IMR-90 (cell line): Measurements from ENCODE around the gene PPP3CA. TPM values are rescaled to one million over a fixed set of nuclear protein-coding genes. Genes with fewer than 3 reads are reported as not detected.

Experiments
- ATAC-seq: fragments of 200-7000 bp; cut with Tn5 transposase; 2 replicates; pipeline ENCODE4 v1.9.1; 2020; ENCODE audit warnings: low read depth, mild to moderate bottlenecking, moderate library complexity
- BruUV-seq: library from RNA; stranded (reverse); fragments of 400-500 nt; replicated peaks from 2 replicates; lab custom pipeline; 2021; lab: Mats Ljungman, UMichigan
- CTCF ChIA-PET: fragments of 300-600 bp; formaldehyde crosslinking; extraction: SDS; loops from one replicate; lab custom pipeline; 2021; ENCODE audit warnings: antibody characterized with exemption; lab: Yijun Ruan, JAX
- POLR2A ChIA-PET: fragments of 300-600 bp; sonication (Branson Sonifier 250); formaldehyde crosslinking; loops from one replicate; lab custom pipeline; 2022; ENCODE audit warnings: antibody characterized with exemption; ENCODE audit not compliant: unreplicated experiment; lab: Charles Lee
- DNase-seq: peaks from one replicate; pipeline ENCODE4 v3.0.0; 2013
- H2AFZ ChIP-seq: replicated peaks from 2 replicates; pipeline ENCODE3; 2013; ENCODE audit warnings: low read length, mild to moderate bottlenecking; ENCODE audit not compliant: poor library complexity
- H2AK5ac ChIP-seq: 2 replicates; pipeline ENCODE4 v1.6.1; 2013; ENCODE audit warnings: low read depth, low read length, inconsistent platforms
- H2AK9ac ChIP-seq: replicated peaks from 2 replicates; pipeline ENCODE3; 2013; ENCODE audit warnings: mild to moderate bottlenecking, low read depth, low read length, moderate library complexity; ENCODE audit not compliant: poor library complexity
- H2BK120ac ChIP-seq: 2 replicates; pipeline ENCODE4 v1.6.1; 2013; ENCODE audit warnings: low read depth, low read length, inconsistent platforms
- H2BK15ac ChIP-seq: 3 replicates; pipeline ENCODE4 v1.6.1; 2013; ENCODE audit warnings: low read depth, low read length, inconsistent platforms
- H2BK20ac ChIP-seq: 2 replicates; pipeline ENCODE4 v1.6.1; 2013; ENCODE audit warnings: low read depth, mild to moderate bottlenecking, inconsistent platforms, low read length, moderate library complexity
- H2BK5ac ChIP-seq: 2 replicates; pipeline ENCODE4 v1.6.1; 2013; ENCODE audit warnings: mild to moderate bottlenecking, low read depth, low read length, inconsistent platforms; ENCODE audit not compliant: poor library complexity, severe bottlenecking
- H3K14ac ChIP-seq: replicated peaks from 2 replicates; pipeline ENCODE4 v1.6.1; 2013; ENCODE audit warnings: low read depth, low read length, inconsistent platforms
- H3K18ac ChIP-seq: 2 replicates; pipeline ENCODE4 v1.6.1; 2013; ENCODE audit warnings: low read depth, low read length, control low read depth
- H3K23ac ChIP-seq: 2 replicates; pipeline ENCODE4 v1.6.1; 2013; ENCODE audit warnings: low read depth, low read length, inconsistent platforms
- H3K27ac ChIP-seq: 2 replicates; pipeline ENCODE4 v1.5.1; 2013; ENCODE audit warnings: mild to moderate bottlenecking, control low read depth, low read length; ENCODE audit not compliant: insufficient read depth
- H3K27me3 ChIP-seq: 2 replicates; pipeline ENCODE4 v1.6.1; 2013; ENCODE audit warnings: low read length; ENCODE audit not compliant: control insufficient read depth, insufficient read depth
- H3K36me3 ChIP-seq: 2 replicates; pipeline ENCODE4 v1.6.1; 2013; ENCODE audit warnings: low read length, mixed read lengths; ENCODE audit not compliant: control insufficient read depth, insufficient read depth
- H3K4ac ChIP-seq: 2 replicates; pipeline ENCODE4 v1.6.1; 2013; ENCODE audit warnings: low read depth, low read length, inconsistent platforms
- H3K4me1 ChIP-seq: 2 replicates; pipeline ENCODE4 v1.6.1; 2013; ENCODE audit warnings: low read length, mixed read lengths; ENCODE audit not compliant: control insufficient read depth, insufficient read depth
- H3K4me2 ChIP-seq: 2 replicates; pipeline ENCODE4 v1.6.1; 2013; ENCODE audit warnings: low read depth, mild to moderate bottlenecking, control low read depth, low read length, moderate library complexity
- H3K4me3 ChIP-seq: 2 replicates; pipeline ENCODE4 v1.5.1; 2013; ENCODE audit warnings: low read depth, mild to moderate bottlenecking, control low read depth, low read length, moderate library complexity; ENCODE audit not compliant: insufficient read depth
- H3K56ac ChIP-seq: 2 replicates; pipeline ENCODE4 v1.6.1; 2013; ENCODE audit warnings: low read length, inconsistent platforms; ENCODE audit not compliant: insufficient read depth; ENCODE audit errors: extremely low read depth
- H3K79me1 ChIP-seq, 2 experiments: 2 replicates each; pipeline ENCODE4 v1.6.1; 2013; ENCODE audit warnings: low read length in 2 of 2, inconsistent platforms in 1 of 2, low read depth in 1 of 2
- H3K9ac ChIP-seq: 2 replicates; pipeline ENCODE4 v1.6.1; 2013; ENCODE audit warnings: low read depth, low read length, control low read depth
- H3K9me1 ChIP-seq: 2 replicates; pipeline ENCODE4 v1.6.1; 2013; ENCODE audit warnings: low read length, inconsistent platforms; ENCODE audit not compliant: insufficient read depth
- H3K9me3 ChIP-seq: 2 replicates; pipeline ENCODE4 v1.6.1; 2013; ENCODE audit warnings: low read length; ENCODE audit not compliant: control insufficient read depth, insufficient read depth
- H4K20me1 ChIP-seq: 2 replicates; pipeline ENCODE4 v1.6.1; 2013; ENCODE audit warnings: low read length, inconsistent platforms; ENCODE audit not compliant: insufficient read depth
- H4K5ac ChIP-seq: 2 replicates; pipeline ENCODE4 v1.6.1; 2013; ENCODE audit warnings: mild to moderate bottlenecking, low read depth, low read length, control low read depth
- H4K8ac ChIP-seq, 2 experiments: 2 replicates each; pipeline ENCODE4 v1.6.1; 2013; ENCODE audit warnings: low read depth in 2 of 2, low read length in 2 of 2, control low read depth in 1 of 2, inconsistent platforms in 1 of 2
- H4K91ac ChIP-seq: 2 replicates; pipeline ENCODE4 v1.6.1; 2013; ENCODE audit warnings: low read depth, low read length, inconsistent platforms; ENCODE audit not compliant: insufficient read depth
- CHD1 ChIP-seq: IDR thresholded peaks from 2 replicates; pipeline ENCODE4 v1.6.1; 2012; ENCODE audit warnings: low read depth, low read length, improper control_type of control experiment
- RCOR1 ChIP-seq: IDR thresholded peaks from 2 replicates; pipeline ENCODE4 v1.6.1; 2012; ENCODE audit warnings: mild to moderate bottlenecking, low read length, improper control_type of control experiment; ENCODE audit not compliant: insufficient replicate concordance
- RFX5 ChIP-seq: IDR thresholded peaks from 2 replicates; pipeline ENCODE4 v1.8.0; 2012; ENCODE audit warnings: low read depth, mild to moderate bottlenecking, low read length, moderate library complexity
- dilution Hi-C: fragments of 300-500 bp; cut with HindIII; formaldehyde crosslinking; loops from one replicate; pipeline ENCODE4 v1.14.3; 2018; ENCODE audit warnings: low sequenced_read_pairs; ENCODE audit not compliant: unreplicated experiment
- in situ Hi-C: fragments of 300-500 bp; cut with MboI; formaldehyde crosslinking; loops from 3 replicates; pipeline ENCODE4 v1.14.3; 2019; ENCODE audit warnings: low sequenced_read_pairs, inconsistent platforms, mixed read lengths
- intact Hi-C: fragments of 100-400 bp; cut with micrococcal nuclease; formaldehyde crosslinking; loops from 2 replicates; pipeline ENCODE4 v1.10.0; 2022
- polyA plus RNA-seq, 3 experiments: library from polyadenylated mRNA; depleted of rRNA; stranded (reverse); fragments of >200 nt; gene quantifications; 2 replicates each; pipeline ENCODE4 v1.2.3, GENCODE V29; 2012; ENCODE audit warnings: low replicate concordance in 1 of 3
- total RNA-seq: library from RNA; depleted of rRNA; stranded (reverse); fragments of >200 nt; gene quantifications from 2 replicates; pipeline ENCODE4 v1.2.3, GENCODE V29; 2012

PPP3CA gene
- total and polyA plus RNA-seq, 2 of the 4 experiments (the other 2 are of a cell fraction): 14.5 to 48.6 TPM

DNA sequence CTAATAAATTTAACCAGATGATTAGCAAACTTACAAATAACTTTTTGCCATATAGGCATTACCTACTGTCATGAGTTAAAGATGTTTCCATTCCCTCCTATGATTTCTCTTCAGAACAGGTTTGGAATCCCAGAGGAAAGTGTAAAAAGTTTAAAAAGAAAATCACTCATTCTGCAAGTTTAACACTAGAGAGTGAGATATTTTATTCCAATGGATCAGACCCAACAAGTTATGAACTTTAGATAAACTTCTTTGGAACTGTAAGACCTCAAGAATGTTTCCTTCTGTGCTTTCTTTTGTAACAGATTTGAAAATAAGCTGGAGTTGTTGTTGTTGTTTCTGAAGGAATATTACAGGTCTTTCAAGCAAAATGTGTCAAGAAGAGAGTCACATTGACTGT is 51.6 kb downstream of the PPP3CA start:
- dilution Hi-C loops: no loop called here
- BruUV-seq: no TSS peak
- H3K36me3 ChIP-seq: no peaks in the 10 kb centered on the region
- no peak overlapping the region for H4K5ac ChIP-seq
- H3K9me1 ChIP-seq: peaks cover 4% of the 10 kb centered on the region
- H2AK5ac ChIP-seq: no peak overlapping the region
- POLR2A ChIA-PET: no interaction called here
- H3K27me3 ChIP-seq: no peaks in the 10 kb centered on the region
- no peak overlapping the region for H2AFZ ChIP-seq
- in situ Hi-C loops: no loop called here
- H4K20me1 ChIP-seq: peaks cover 28% of the 10 kb centered on the region
- H3K56ac ChIP-seq: no peak overlapping the region
- no peak for ATAC-seq
- no peak overlapping the region for H4K91ac ChIP-seq
- no peak overlapping the region for H3K9ac ChIP-seq
- no peak overlapping the region for H3K18ac ChIP-seq
- intact Hi-C loops: no loop called here
- no peak overlapping the region for H2BK15ac ChIP-seq
- no peak overlapping the region for H2AK9ac ChIP-seq
- peaks cover 36 to 51% of the 10 kb centered on the region in 2 experiments for H3K79me1 ChIP-seq
- H3K4me2 ChIP-seq: no peak overlapping the region
- no peak for TF ChIP-seq CHD1
- TF ChIP-seq RCOR1: no peak
- TF ChIP-seq RFX5: no peak
- H3K23ac ChIP-seq: no peak overlapping the region
- no peak overlapping the region for H2BK120ac ChIP-seq
- H3K4me1 ChIP-seq: 0 out of 2 replicates have a peak, but pooled peaks cover 3% of the 10 kb centered on the region
- CTCF ChIA-PET: no interaction called here
- no peak overlapping the region for H4K8ac ChIP-seq
- H3K4me3 ChIP-seq: no peak overlapping the region
- H3K4ac ChIP-seq: no peak overlapping the region
- H2BK5ac ChIP-seq: no peak overlapping the region
- no peak overlapping the region for H3K27ac ChIP-seq
- H3K9me3 ChIP-seq: no peaks in the 10 kb centered on the region
- H3K14ac ChIP-seq: no peak overlapping the region
- no peak overlapping the region for H2BK20ac ChIP-seq
- DNase-seq: no peak
